ENCODE results near the gene MSTO1. TPM values are rescaled to one million over a fixed set of nuclear protein-coding genes. Genes with fewer than 3 reads are reported as not detected.
A peak's percentile ranks its signal among the peaks of the same experiment; 100 is the strongest.
"Not testable (repeated sequence)": the region's sequence is repeated elsewhere in the genome, so short reads cannot be mapped to it uniquely, and the experiment has no call there.

MSTO1 gene
- total and polyA plus RNA-seq, 4 donors = 7.6 to 52.0 (median 45.3) TPM

GRCh38 chr1:155640367-155640766, 30.3 kb downstream of the MSTO1 start:
- ATAC-seq (ENCODE audit: low FRiP score) (no peak), DNase-seq (no peak)

GRCh38 chr1:155642559-155643180, 32.7 kb downstream of the MSTO1 start:
- H3K27me3 ChIP-seq (ENCODE audit: control insufficient read depth in 1 of 2, insufficient read depth in 2 of 2, low read length in 1 of 2); H3K27ac ChIP-seq (ENCODE audit: low read depth in 1 of 2, low read length in 2 of 2); DNase-seq; H3K9me3 ChIP-seq (ENCODE audit: control insufficient read depth, low read length); H3K4me1 ChIP-seq (ENCODE audit: control insufficient read depth in 1 of 2, insufficient read depth in 2 of 2, low read length in 2 of 2); H3K36me3 ChIP-seq (ENCODE audit: control insufficient read depth in 1 of 2, insufficient read depth in 2 of 2, low read length in 1 of 2); ATAC-seq (ENCODE audit: low FRiP score); H3K4me3 ChIP-seq (ENCODE audit: low read length in 2 of 2): not testable (repeated sequence)
- intact Hi-C loops (cut with DNase I) = loop anchor here (5.0 to 10.0 kb wide), 2 partner anchors 35 to 388 kb away; partner anchors contain the start of gene ENTREP3 (in 1 of the 2)
- 82 to 84% methylated on average over 11 of the region's 11 CpGs for WGBS, 2 donors

More at GRCh38 chr1:155640367-155640766, 30.3 kb downstream of the MSTO1 start:
- Histone ChIP-seq H3K4me1 (ENCODE audit: control insufficient read depth in 1 of 2, insufficient read depth in 2 of 2, low read length in 2 of 2) (no peaks in the 10 kb centered on the region), H3K4me3 (ENCODE audit: low read length in 2 of 2) (no peak overlapping the region), H3K27ac (ENCODE audit: low read depth in 1 of 2, low read length in 2 of 2) (no peak overlapping the region), H3K36me3 (ENCODE audit: control insufficient read depth in 1 of 2, insufficient read depth in 2 of 2, low read length in 1 of 2) (no peaks in the 10 kb centered on the region), H3K9me3 (ENCODE audit: control insufficient read depth, low read length) (peaks cover 2% of the 10 kb centered on the region), H3K27me3 (ENCODE audit: control insufficient read depth in 1 of 2, insufficient read depth in 2 of 2, low read length in 1 of 2) (no peaks in the 10 kb centered on the region)
- intact Hi-C loops (cut with DNase I) = loop anchor here (5.0 to 10.0 kb wide), 2 partner anchors 33 to 386 kb away; partner anchors contain the start of gene ENTREP3 (in 1 of the 2)

GRCh38 chr1:155643230-155643629, 33.2 kb downstream of the MSTO1 start:
- no peak for ATAC-seq (ENCODE audit: low FRiP score)
- Histone ChIP-seq H3K27me3 (ENCODE audit: control insufficient read depth in 1 of 2, insufficient read depth in 2 of 2, low read length in 1 of 2) (no peaks in the 10 kb centered on the region), H3K4me1 (ENCODE audit: control insufficient read depth in 1 of 2, insufficient read depth in 2 of 2, low read length in 2 of 2) (no peaks in the 10 kb centered on the region), H3K27ac (ENCODE audit: low read depth in 1 of 2, low read length in 2 of 2) (no peak overlapping the region), H3K9me3 (ENCODE audit: control insufficient read depth, low read length) (peaks cover 2% of the 10 kb centered on the region), H3K4me3 (ENCODE audit: low read length in 2 of 2) (no peak overlapping the region), H3K36me3 (ENCODE audit: control insufficient read depth in 1 of 2, insufficient read depth in 2 of 2, low read length in 1 of 2) (no peaks in the 10 kb centered on the region)
- intact Hi-C loops (cut with DNase I) = loop anchor here (5.0 to 10.0 kb wide), 2 partner anchors 36 to 388 kb away; partner anchors contain the start of gene ENTREP3 (in 1 of the 2)
- no peak for DNase-seq
- WGBS, 2 donors = 91 to 93% methylated on average over 3 of the region's 3 CpGs

GRCh38 chr1:155645034-155645598, 35.1 kb downstream of the MSTO1 start:
- no peak overlapping the region for H3K4me3 ChIP-seq (ENCODE audit: low read length in 2 of 2)
- peak overlapping the region; percentile 69 to 78 for H3K27ac ChIP-seq (ENCODE audit: low read depth in 1 of 2, low read length in 2 of 2)
- intact Hi-C loops (cut with DNase I) = loop anchor here in 1 of 2 donors (10.0 kb wide), 1 partner anchor 390 kb away; the partner anchor contains the start of gene ENTREP3
- peaks cover 2% of the 10 kb centered on the region for H3K9me3 ChIP-seq (ENCODE audit: control insufficient read depth, low read length)
- H3K36me3 ChIP-seq (ENCODE audit: control insufficient read depth in 1 of 2, insufficient read depth in 2 of 2, low read length in 1 of 2) = no peaks in the 10 kb centered on the region
- no peaks in the 10 kb centered on the region for H3K27me3 ChIP-seq (ENCODE audit: control insufficient read depth in 1 of 2, insufficient read depth in 2 of 2, low read length in 1 of 2)
- H3K4me1 ChIP-seq (ENCODE audit: control insufficient read depth in 1 of 2, insufficient read depth in 2 of 2, low read length in 2 of 2) = no peaks in the 10 kb centered on the region
- 22 to 32% methylated on average over 4 of the region's 4 CpGs for WGBS, 2 donors
- no peak for ATAC-seq (ENCODE audit: low FRiP score)
- DNase-seq = no peak

GRCh38 chr1:155645648-155646047, 35.6 kb downstream of the MSTO1 start:
- H3K36me3 ChIP-seq (ENCODE audit: control insufficient read depth in 1 of 2, insufficient read depth in 2 of 2, low read length in 1 of 2) = no peaks in the 10 kb centered on the region
- H3K4me3 ChIP-seq (ENCODE audit: low read length in 2 of 2) = no peak overlapping the region
- no peaks in the 10 kb centered on the region for H3K27me3 ChIP-seq (ENCODE audit: control insufficient read depth in 1 of 2, insufficient read depth in 2 of 2, low read length in 1 of 2)
- H3K9me3 ChIP-seq (ENCODE audit: control insufficient read depth, low read length) = peaks cover 2% of the 10 kb centered on the region
- peak; percentile 67 for ATAC-seq (ENCODE audit: low FRiP score)
- 28 to 32% methylated on average over 6 of the region's 6 CpGs for WGBS, 2 donors
- intact Hi-C loops (cut with DNase I) = loop anchor here in 1 of 2 donors (10.0 kb wide), 1 partner anchor 391 kb away; the partner anchor contains the start of gene ENTREP3
- peak; percentile 73 to 86 for DNase-seq
- H3K4me1 ChIP-seq (ENCODE audit: control insufficient read depth in 1 of 2, insufficient read depth in 2 of 2, low read length in 2 of 2) = no peaks in the 10 kb centered on the region
- peak overlapping the region; percentile 69 to 78 for H3K27ac ChIP-seq (ENCODE audit: low read depth in 1 of 2, low read length in 2 of 2)

DNA sequence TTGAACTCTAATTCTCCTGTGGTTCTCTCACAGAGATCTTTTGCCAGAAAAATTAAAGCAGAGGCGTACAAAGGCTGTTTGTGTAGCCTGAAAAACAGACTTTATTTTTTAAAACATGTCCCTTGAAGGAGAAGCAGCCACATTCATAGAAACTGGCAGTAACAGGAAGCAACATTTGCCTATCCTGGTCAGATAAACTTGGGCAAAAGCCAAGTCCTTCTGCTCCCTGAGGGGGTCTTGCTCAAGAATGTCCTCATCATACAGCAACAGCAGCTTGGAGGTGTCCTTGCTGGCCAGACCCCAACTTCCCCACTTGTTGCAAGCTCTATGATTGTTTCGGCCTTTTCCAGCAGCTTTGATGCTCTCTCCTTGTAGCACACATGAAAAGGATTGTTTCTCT, 36.3 kb downstream of the MSTO1 start:
- Histone ChIP-seq H3K4me1 (ENCODE audit: control insufficient read depth in 1 of 2, insufficient read depth in 2 of 2, low read length in 2 of 2) (no peaks in the 10 kb centered on the region), H3K27ac (ENCODE audit: low read depth in 1 of 2, low read length in 2 of 2) (no peak overlapping the region), H3K4me3 (ENCODE audit: low read length in 2 of 2) (no peak overlapping the region), H3K27me3 (ENCODE audit: control insufficient read depth in 1 of 2, insufficient read depth in 2 of 2, low read length in 1 of 2) (no peaks in the 10 kb centered on the region), H3K36me3 (ENCODE audit: control insufficient read depth in 1 of 2, insufficient read depth in 2 of 2, low read length in 1 of 2) (no peaks in the 10 kb centered on the region), H3K9me3 (ENCODE audit: control insufficient read depth, low read length) (peaks cover 2% of the 10 kb centered on the region)
- ATAC-seq (ENCODE audit: low FRiP score) = no peak
- intact Hi-C loops (cut with DNase I) = loop anchor here in 1 of 2 donors (10.0 kb wide), 1 partner anchor 392 kb away; the partner anchor contains the start of gene ENTREP3
- no peak for DNase-seq
- 65% methylated on average over 2 of the region's 2 CpGs for WGBS, 2 donors

GRCh38 chr1:155648207-155649147, 38.5 kb downstream of the MSTO1 start:
- Histone ChIP-seq H3K27me3 (ENCODE audit: control insufficient read depth in 1 of 2, insufficient read depth in 2 of 2, low read length in 1 of 2) (no peaks in the 10 kb centered on the region), H3K4me3 (ENCODE audit: low read length in 2 of 2) (no peak overlapping the region), H3K27ac (ENCODE audit: low read depth in 1 of 2, low read length in 2 of 2) (peak overlapping the region in 1 of 2 donors; percentile 62), H3K9me3 (ENCODE audit: control insufficient read depth, low read length) (no peaks in the 10 kb centered on the region), H3K4me1 (ENCODE audit: control insufficient read depth in 1 of 2, insufficient read depth in 2 of 2, low read length in 2 of 2) (no peaks in the 10 kb centered on the region), H3K36me3 (ENCODE audit: control insufficient read depth in 1 of 2, insufficient read depth in 2 of 2, low read length in 1 of 2) (no peaks in the 10 kb centered on the region)
- DNase-seq (peak in 1 of 2 donors; percentile 47), ATAC-seq (ENCODE audit: low FRiP score) (peak; percentile 88)
- 28% methylated on average over 10 to 11 of the region's 11 CpGs for whole genome bisulfite sequencing, 2 donors
- intact Hi-C loops (cut with DNase I) = loop anchor here in 1 of 2 donors (10.0 kb wide), 1 partner anchor 394 kb away; the partner anchor contains the start of gene ENTREP3

DNA sequence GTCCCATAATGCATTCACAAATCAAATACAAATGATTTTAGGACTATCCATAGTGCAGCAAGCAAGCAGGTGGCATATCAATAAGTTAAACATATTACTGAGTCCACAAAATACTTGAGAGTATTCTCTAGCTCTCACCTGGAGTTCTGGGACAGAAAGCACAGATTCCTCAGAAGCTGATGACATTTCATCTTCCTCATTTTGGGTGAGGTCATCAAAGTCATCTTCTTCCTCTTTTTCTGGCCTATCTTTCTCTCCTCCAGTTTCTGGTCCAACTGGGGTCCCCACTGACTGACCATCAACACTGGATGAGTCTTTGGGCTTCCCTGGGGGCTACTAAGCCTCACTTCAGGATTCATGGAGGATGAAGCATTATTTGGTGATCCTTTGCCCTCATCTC, 39.7 kb downstream of the MSTO1 start:
- no peaks in the 10 kb centered on the region for H3K36me3 ChIP-seq (ENCODE audit: control insufficient read depth in 1 of 2, insufficient read depth in 2 of 2, low read length in 1 of 2)
- H3K4me1 ChIP-seq (ENCODE audit: control insufficient read depth in 1 of 2, insufficient read depth in 2 of 2, low read length in 2 of 2) = no peaks in the 10 kb centered on the region
- H3K4me3 ChIP-seq (ENCODE audit: low read length in 2 of 2) = no peak overlapping the region
- no peak for DNase-seq
- no peaks in the 10 kb centered on the region for H3K9me3 ChIP-seq (ENCODE audit: control insufficient read depth, low read length)
- H3K27ac ChIP-seq (ENCODE audit: low read depth in 1 of 2, low read length in 2 of 2) = no peak overlapping the region
- intact Hi-C loops (cut with DNase I) = loop anchor here in 1 of 2 donors (10.0 kb wide), 1 partner anchor 395 kb away; the partner anchor contains the start of gene ENTREP3
- ATAC-seq (ENCODE audit: low FRiP score) = no peak
- H3K27me3 ChIP-seq (ENCODE audit: control insufficient read depth in 1 of 2, insufficient read depth in 2 of 2, low read length in 1 of 2) = no peaks in the 10 kb centered on the region

All from aorta (tissue), 5 donors.